IPS-11a (cell line): Measurements from ENCODE around the gene PLXND1.

Experiments
- H3K4me3 ChIP-seq: one replicate; pipeline ENCODE4 v1.5.1; 2013; ENCODE audit warnings: low read depth, low read length, control low read depth

The PLXND1 gene

DNA sequence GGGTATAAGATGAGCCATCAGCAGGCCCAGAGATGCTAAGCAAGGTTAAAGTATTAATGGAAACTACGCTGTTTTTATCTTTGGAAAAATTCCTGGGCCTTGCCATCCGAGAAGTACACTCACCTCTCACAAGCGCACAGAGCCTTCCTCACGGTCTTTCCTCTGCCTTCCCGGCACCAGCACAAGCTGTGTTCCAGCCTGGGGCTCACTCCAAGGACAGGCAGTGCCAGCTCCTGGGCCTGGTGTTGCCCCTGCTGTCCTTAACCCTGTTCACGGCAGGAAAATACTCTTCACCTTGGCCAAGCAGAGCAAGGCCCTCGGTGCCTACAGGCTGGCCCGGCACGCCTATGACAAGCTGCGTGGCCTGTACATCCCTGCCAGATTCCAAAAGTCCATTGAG lies 92.4 kb downstream of the PLXND1 start:
- no peak overlapping the region for H3K4me3 ChIP-seq

DNA sequence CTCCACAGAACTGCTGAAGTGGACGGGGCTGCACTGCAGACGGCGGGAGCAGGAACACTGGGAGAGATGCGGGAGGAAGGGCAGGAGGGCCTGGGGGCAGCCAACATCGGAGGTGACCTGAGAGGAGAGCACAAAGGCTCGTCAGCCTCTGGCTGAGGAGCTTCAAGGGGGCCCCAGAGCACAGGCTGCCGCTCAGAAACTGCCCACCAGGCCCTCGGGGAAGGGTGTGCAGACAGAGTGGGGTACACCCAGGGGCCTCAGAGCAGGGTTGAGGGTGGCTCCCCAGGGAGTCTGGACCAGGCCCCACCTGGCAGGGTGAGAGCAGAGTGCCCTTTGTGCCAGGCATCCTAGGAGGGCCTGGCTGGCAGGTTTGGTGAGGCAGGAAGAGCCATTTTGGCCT lies 92.8 kb downstream of the PLXND1 start:
- no peak overlapping the region for H3K4me3 ChIP-seq

DNA sequence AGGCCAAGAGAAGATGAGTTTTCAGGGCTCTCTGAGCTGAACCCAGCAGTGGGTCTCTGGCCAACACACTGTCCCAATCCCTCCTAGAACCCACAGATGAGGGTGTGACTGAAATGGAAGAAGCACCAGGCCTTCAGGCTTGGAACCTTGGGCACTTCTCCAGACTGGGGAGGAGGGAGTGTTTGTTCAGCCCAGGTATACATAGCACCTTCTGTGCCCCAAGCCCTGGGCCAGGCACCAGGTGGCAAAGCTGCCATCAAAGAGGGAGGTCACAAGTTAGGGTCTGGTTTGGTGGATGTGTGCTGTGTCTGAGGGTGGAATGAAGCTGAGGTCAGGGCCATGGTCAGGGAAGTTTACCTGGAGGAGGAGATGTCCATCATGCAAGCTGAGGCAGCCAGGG lies 93.9 kb downstream of the PLXND1 start:
- no peak overlapping the region for H3K4me3 ChIP-seq

DNA sequence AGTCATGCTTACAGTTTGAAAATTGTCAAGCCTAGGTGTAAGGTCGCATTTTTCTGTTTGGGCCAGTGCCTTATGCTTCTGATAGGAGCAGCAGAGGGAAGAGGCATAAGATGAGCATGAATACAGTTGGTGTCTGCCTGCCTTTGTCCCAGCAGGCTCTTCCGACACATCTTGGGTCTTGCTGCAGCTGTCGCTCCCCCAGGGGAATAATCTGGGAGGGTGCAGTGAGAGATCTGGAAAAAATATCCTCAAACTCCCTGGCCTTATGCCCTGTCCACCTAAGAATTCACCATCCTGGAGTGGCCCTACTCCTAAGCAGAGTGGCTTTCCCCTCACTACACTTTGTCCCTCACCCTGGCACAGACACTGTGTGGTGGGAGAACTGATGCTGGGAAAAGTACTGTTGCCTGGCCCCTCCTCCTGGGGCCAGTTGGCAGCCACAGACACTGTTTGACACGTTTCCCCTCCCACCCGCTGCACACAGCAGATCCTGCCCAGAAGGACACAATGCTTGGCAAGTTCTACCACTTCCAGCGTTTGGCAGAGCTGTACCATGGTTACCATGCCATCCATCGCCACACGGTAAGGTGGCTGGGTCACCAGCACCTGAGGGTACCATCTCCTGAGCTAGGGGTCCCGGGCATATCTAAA lies 99.2 kb downstream of the PLXND1 start:
- no peak overlapping the region for H3K4me3 ChIP-seq

DNA sequence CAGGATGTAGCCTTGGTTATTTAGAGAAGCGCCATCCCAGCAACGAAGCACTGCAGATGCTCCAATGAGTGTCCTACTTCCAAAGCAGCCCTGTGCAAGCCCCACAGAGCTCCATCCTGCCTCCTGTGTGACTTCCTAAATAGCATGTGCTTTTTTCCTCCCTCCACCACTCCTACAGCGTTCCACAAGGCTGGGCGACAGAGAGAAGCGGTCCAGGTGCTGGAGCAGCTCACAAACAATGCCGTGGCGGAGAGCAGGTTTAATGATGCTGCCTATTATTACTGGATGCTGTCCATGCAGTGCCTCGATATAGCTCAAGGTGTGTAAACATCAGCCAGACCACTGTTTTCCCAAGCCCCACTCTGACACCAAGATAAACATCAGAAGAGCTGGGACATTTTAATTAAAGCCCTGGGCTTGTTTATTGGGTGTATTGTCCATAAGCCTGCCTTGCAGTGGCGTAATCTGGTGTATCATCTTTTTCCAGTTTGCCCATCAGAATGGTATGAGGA lies 100.2 kb downstream of the PLXND1 start:
- H3K4me3 ChIP-seq: no peak overlapping the region

DNA sequence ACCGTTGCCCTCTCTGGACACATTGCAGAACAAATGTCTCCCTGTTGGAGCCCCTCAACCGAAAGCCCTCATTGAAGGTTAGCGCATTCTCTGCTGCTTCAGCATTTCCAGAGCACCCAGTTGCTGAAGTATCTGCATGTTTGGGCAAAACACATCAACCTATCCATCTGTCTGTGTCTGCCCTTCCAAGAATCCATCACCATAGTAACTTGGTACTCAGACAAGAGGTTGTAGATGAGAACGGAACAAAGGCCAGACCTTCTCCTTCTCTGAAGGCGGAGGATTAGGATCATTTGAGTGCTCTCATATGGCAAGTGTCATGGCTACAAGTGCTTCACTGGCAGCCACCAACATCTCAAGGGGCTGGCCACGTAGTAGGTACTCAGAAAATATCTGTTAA lies 101.1 kb downstream of the PLXND1 start:
- no peak overlapping the region for H3K4me3 ChIP-seq
